HepG2 (cell line): Measurements from ENCODE around the gene SLC17A3. TPM values are rescaled to one million over a fixed set of nuclear protein-coding genes. Genes with fewer than 3 reads are reported as not detected.

ENCODE experiments used
- ARNT2 ChIP-seq: sonication (generic); formaldehyde crosslinking; IDR thresholded peaks from 2 replicates; pipeline ENCODE4 v1.8.0; 2022; ENCODE audit warnings: mild to moderate bottlenecking, low read depth, missing genetic modification reagents, moderate library complexity
- CERS6 ChIP-seq: sonication (generic); formaldehyde crosslinking; IDR thresholded peaks from 2 replicates; pipeline ENCODE4 v1.5.0; 2020; ENCODE audit warnings: missing genetic modification reagents
- EEA1 ChIP-seq: sonication (generic); formaldehyde crosslinking; IDR thresholded peaks from 2 replicates; pipeline ENCODE4 v1.5.1; 2020; ENCODE audit warnings: mild to moderate bottlenecking, missing genetic modification reagents, borderline replicate concordance
- ERF ChIP-seq: IDR thresholded peaks from 2 replicates; pipeline ENCODE4 v1.6.1; 2018; ENCODE audit warnings: missing biosample characterization, missing genetic modification reagents
- KLF6 ChIP-seq: IDR thresholded peaks from 2 replicates; pipeline ENCODE4 v1.8.0; 2016; ENCODE audit warnings: missing biosample characterization, missing genetic modification reagents
- MED13 ChIP-seq: sonication (generic); formaldehyde crosslinking; IDR thresholded peaks from 2 replicates; pipeline ENCODE4 v1.5.0; 2020; ENCODE audit warnings: missing genetic modification reagents
- MIER3 ChIP-seq: IDR thresholded peaks from 2 replicates; pipeline ENCODE4 v1.6.1; 2016; ENCODE audit warnings: missing compliant biosample characterization, borderline replicate concordance
- SCMH1 ChIP-seq: sonication (generic); formaldehyde crosslinking; IDR thresholded peaks from 2 replicates; pipeline ENCODE4 v1.9.0; 2021; ENCODE audit warnings: missing genetic modification reagents, mild to moderate bottlenecking, borderline replicate concordance
- TFDP1 ChIP-seq: IDR thresholded peaks from 2 replicates; pipeline ENCODE4 v1.6.1; 2016; ENCODE audit warnings: missing compliant biosample characterization, missing genetic modification reagents, borderline replicate concordance
- TRIM24 ChIP-seq: sonication (generic); formaldehyde crosslinking; IDR thresholded peaks from 2 replicates; pipeline ENCODE4 v1.8.0; 2022; ENCODE audit warnings: mild to moderate bottlenecking, missing genetic modification reagents
- ZBED4 ChIP-seq: sonication (generic); formaldehyde crosslinking; IDR thresholded peaks from 2 replicates; pipeline ENCODE4 v1.4.0; 2020; ENCODE audit warnings: missing genetic modification reagents, borderline replicate concordance
- ZFP37 ChIP-seq: sonication (generic); formaldehyde crosslinking; IDR thresholded peaks from 2 replicates; pipeline ENCODE4 v1.4.0; 2020; ENCODE audit warnings: missing genetic modification reagents, borderline replicate concordance
- ZNF253 ChIP-seq: sonication (generic); formaldehyde crosslinking; IDR thresholded peaks from 2 replicates; pipeline ENCODE4 v1.8.0; 2022; ENCODE audit warnings: mild to moderate bottlenecking, missing genetic modification reagents, borderline replicate concordance
- ZNF317 ChIP-seq: sonication (generic); formaldehyde crosslinking; IDR thresholded peaks from 2 replicates; pipeline ENCODE4 v1.5.0; 2020; ENCODE audit warnings: mild to moderate bottlenecking, missing genetic modification reagents
- ZNF430 ChIP-seq: sonication (generic); formaldehyde crosslinking; IDR thresholded peaks from 2 replicates; pipeline ENCODE4 v1.9.0; 2021; ENCODE audit warnings: mild to moderate bottlenecking, missing genetic modification reagents
- ZNF432 ChIP-seq: sonication (generic); formaldehyde crosslinking; IDR thresholded peaks from 2 replicates; pipeline ENCODE4 v1.5.0; 2020; ENCODE audit warnings: missing genetic modification reagents, mild to moderate bottlenecking, borderline replicate concordance
- ZNF44 ChIP-seq: sonication (generic); formaldehyde crosslinking; IDR thresholded peaks from 2 replicates; pipeline ENCODE4 v1.5.1; 2020; ENCODE audit warnings: mild to moderate bottlenecking, missing genetic modification reagents
- ZNF614 ChIP-seq: IDR thresholded peaks from 2 replicates; pipeline ENCODE4 v1.6.1; 2018; ENCODE audit warnings: missing biosample characterization, missing genetic modification reagents, inconsistent platforms, borderline replicate concordance
- ZNF615 ChIP-seq: sonication (generic); formaldehyde crosslinking; IDR thresholded peaks from 2 replicates; pipeline ENCODE4 v1.5.0; 2020; ENCODE audit warnings: mild to moderate bottlenecking, missing genetic modification reagents, borderline replicate concordance
- ZNF644 ChIP-seq: IDR thresholded peaks from 2 replicates; pipeline ENCODE4 v1.6.1; 2016; ENCODE audit warnings: low read depth
- polyA plus RNA-seq, 8 experiments: library from polyadenylated mRNA; depleted of rRNA in 3 of 8; stranded (reverse) in 7 of 8; unstranded in 1 of 8; fragments of >200 nt; fragmentation: Illumina TruSeq in 4 of 8; extraction: Trizol in 4 of 8; gene quantifications; 2 replicates each; pipeline versions ENCODE4 v1.2.1 to v1.2.3, GENCODE V29; 2011 to 2016; ENCODE audit warnings: low read depth in 4 of 8, missing spikeins in 1 of 8, mixed read lengths in 1 of 8; ENCODE audit not compliant: insufficient read depth in 1 of 8
- total RNA-seq, 5 experiments: library from RNA; depleted of rRNA; stranded (reverse); fragments of >200 nt; fragmentation: Illumina TruSeq; extraction: Trizol; gene quantifications; 2 replicates each; pipeline ENCODE4 v1.2.3, GENCODE V29; 2016; ENCODE audit warnings: low read depth in 1 of 5
- TF ChIP-seq, protein P1 (sequence below): sonication (generic); formaldehyde crosslinking; IDR thresholded peaks from 2 replicates; pipeline ENCODE4 v1.8.0; 2022; ENCODE audit warnings: missing genetic modification reagents, mild to moderate bottlenecking, borderline replicate concordance
- TF ChIP-seq, protein P2 (sequence below): sonication (generic); formaldehyde crosslinking; IDR thresholded peaks from 2 replicates; pipeline ENCODE4 v1.5.1; 2020; ENCODE audit warnings: missing genetic modification reagents, mild to moderate bottlenecking, borderline replicate concordance

Gene SLC17A3
- total and polyA plus RNA-seq, 2 of the 13 experiments (the other 11 are each of a cell fraction or from before 2014, with no cell fraction given) = 0.09 to 0.11 TPM

DNA sequence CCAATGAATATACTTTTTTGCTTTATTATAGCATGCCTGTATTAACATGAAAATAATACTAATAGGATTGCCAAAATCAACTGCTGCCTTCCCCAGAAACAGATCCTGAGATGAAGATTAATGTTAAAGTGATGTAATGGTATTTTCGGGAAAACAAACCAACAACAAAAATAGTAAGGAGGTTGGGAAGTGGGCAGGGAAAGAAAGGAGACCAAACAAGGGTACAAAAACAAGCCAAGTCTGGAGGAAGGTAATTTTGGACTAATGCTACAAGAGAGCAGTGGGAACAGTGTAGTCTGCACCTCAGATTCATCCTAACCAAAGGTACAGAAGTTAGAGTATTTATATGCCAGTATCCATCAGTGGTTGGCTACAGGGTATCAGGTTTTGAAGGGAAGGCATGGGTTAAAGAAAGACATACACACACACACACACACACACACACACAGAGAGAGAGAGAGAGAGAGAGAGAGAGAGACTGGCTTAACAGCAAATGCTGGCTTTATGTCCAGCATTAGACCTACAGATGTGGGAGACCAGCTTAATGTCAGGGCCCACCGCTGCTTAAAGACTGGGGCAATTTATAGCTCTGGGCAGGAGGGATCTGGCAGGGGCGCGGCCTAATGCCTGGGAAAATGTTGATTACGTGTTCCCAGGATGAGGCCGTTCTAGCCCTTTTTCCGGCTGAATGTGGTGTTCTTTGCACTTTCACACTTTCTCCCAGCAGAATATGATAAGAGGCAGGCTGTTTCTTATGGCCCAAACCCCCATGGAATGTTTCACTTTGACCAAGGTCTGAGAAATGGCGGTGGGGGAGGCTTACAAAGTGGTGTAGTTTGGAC is 38.4 kb downstream of the SLC17A3 start (continued):
- TF ChIP-seq, protein P1, sequence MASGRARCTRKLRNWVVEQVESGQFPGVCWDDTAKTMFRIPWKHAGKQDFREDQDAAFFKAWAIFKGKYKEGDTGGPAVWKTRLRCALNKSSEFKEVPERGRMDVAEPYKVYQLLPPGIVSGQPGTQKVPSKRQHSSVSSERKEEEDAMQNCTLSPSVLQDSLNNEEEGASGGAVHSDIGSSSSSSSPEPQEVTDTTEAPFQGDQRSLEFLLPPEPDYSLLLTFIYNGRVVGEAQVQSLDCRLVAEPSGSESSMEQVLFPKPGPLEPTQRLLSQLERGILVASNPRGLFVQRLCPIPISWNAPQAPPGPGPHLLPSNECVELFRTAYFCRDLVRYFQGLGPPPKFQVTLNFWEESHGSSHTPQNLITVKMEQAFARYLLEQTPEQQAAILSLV (CRISPR knock-in tag) = no peak
- no peak for TF ChIP-seq MED13
- TF ChIP-seq ZNF253 (CRISPR knock-in tag) = no peak
- no peak for TF ChIP-seq CERS6 (CRISPR knock-in tag)
- no peak for TF ChIP-seq ZBED4
- TF ChIP-seq TRIM24 (CRISPR knock-in tag) = no peak
- TF ChIP-seq MIER3 (CRISPR knock-in tag) = no peak
- TF ChIP-seq ARNT2 (CRISPR knock-in tag) = no peak
- no peak for TF ChIP-seq ZNF614 (CRISPR knock-in tag)
- TF ChIP-seq, protein P2, sequence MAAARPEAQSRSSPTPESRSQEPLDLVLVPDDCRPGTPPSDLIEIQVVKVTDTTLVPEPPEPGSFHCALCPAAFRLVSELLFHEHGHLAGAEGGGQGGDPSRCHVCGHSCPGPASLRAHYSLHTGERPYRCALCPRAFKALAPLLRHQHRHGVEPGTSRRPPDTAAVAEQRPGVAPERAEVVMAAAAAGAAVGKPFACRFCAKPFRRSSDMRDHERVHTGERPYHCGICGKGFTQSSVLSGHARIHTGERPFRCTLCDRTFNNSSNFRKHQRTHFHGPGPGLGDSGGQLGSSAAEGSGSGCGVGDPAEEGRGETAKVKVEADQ (CRISPR knock-in tag) = no peak
- TF ChIP-seq ZNF317 (CRISPR knock-in tag) = no peak
- TF ChIP-seq EEA1 (CRISPR knock-in tag) = no peak
- no peak for TF ChIP-seq ERF (CRISPR knock-in tag)
- no peak for TF ChIP-seq ZNF432 (CRISPR knock-in tag)
- TF ChIP-seq TFDP1 = 0 out of 2 replicates have a peak, but pooled peaks have one; percentile 19
- TF ChIP-seq ZNF44 = 0 out of 2 replicates have a peak, but pooled peaks have one; percentile 20
- TF ChIP-seq ZNF644 (CRISPR knock-in tag) = peak; percentile 64
- no peak for TF ChIP-seq ZNF430 (CRISPR knock-in tag)
- TF ChIP-seq SCMH1 (CRISPR knock-in tag) = no peak
- no peak for TF ChIP-seq KLF6 (CRISPR knock-in tag)
- TF ChIP-seq ZNF615 (CRISPR knock-in tag) = no peak
- TF ChIP-seq ZFP37 (CRISPR knock-in tag) = no peak
